Mesenteric fat pad (tissue), 1 donor: ENCODE data around the gene OR10J4. TPM values are rescaled to one million over a fixed set of nuclear protein-coding genes. Genes with fewer than 3 reads are reported as not detected.
"Not testable (repeated sequence)": the region's sequence is repeated elsewhere in the genome, so short reads cannot be mapped to it uniquely, and the experiment has no call there.

Source experiments
- DNase-seq: peaks from one replicate; pipeline ENCODE4 v3.0.0-alpha.2; 2020; ENCODE audit warnings: low spot score
- long read RNA-seq: library from polyadenylated mRNA; unstranded; transcript quantifications from one replicate; pipeline ENCODE4 v2.0.0, GENCODE V29; 2020
- total RNA-seq: library from RNA; stranded (reverse); fragmentation: NEBNext Ultra II Directional; extraction: Animal tissue kit (Norgen Biotek cat#: 25700); gene quantifications from one replicate; pipeline ENCODE4 v1.2.1, GENCODE V29; 2021
- donor health status: DM: yes; HTN: yes; CAD: no.

Gene OR10J4
- total RNA-seq = not detected
- long read RNA-seq = 0 reads

DNA sequence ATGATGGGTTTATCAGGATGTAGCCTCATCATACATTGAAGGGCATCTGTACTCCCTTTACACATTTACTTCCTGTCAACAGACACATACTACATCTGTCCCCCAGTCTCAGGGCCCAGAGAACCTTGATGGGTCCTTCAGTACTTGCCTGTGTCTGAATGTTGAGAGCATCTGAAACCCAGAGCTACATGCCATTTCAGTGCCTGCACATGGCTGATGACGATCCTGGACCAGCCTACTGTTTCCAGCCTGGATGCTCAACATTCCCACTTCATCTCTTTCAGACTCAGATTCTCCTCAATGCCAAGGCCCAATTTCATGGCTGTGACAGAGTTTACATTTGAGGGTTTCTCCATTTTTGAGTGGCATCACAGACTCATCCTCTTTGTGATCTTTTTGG, at the start of gene OR10J4:
OR10J4 (plus strand) TSS at position 301 of the 400 bp plus-strand sequence.
- DNase-seq = no peak

DNA sequence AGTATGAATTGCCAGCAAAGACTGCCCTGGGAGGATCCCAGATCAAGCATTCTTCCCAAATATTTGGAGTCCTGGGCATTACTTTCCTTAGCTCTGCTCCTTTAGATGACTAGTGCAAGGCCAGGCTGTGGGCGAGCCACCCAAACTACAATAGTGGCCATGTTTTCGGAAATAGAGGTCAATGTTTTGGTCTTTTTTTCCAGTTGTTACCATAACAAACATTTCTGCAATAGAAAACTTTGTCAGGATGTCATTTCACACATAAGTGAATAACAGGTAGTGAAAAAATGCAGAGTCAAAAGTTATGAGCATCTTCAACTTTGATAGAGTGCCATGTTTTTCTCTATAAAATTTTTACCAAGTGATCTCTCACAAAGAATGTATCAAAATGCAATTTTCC, 25.2 kb upstream of the OR10J4 start:
- DNase-seq = no peak

DNA sequence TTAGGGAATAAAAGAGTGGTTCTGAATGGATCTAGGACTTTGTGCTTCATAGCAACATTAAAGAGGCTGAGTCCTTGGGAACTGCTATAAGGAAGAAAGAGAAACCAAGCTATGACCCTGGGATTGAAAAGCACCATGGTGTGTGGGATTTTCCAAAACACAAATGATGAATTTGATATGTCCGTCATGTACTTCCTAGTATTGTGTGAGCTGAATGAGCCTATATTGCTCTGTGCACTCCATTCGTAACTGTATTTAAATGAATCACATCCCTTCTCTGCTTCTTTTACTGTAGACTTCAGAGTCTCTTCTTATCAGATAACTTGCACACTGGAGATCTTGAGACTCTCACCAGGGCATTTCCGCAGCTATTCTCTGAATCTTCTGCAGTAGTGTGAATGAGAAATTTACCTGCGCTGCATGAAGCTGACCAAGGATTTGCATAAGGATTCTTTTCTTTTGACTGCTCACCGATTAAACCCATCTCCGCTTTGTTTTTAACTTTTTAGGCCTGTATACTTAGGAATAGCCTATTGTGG, 23.1 kb upstream of the OR10J4 start:
- no peak for DNase-seq

DNA sequence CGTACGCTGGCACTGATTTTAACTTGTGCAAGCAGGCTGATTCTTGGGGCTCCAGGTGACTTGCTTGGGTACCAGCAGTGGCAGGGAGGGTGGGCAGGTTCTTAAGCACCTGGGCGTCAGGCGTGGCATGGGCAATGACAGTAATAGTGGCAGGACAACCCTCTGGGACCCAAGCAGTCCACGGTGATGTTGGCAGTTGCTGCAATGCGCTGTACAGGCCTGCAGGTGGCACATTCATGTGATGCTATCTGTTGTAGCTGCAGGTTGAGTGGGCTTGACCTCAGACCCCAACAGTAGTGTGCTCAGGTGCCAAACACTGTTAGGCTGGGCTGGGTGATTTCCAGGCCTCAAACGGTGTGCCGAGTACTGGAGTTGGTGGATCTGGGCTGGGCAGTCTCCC, 10.2 kb upstream of the OR10J4 start:
- DNase-seq = no peak

DNA sequence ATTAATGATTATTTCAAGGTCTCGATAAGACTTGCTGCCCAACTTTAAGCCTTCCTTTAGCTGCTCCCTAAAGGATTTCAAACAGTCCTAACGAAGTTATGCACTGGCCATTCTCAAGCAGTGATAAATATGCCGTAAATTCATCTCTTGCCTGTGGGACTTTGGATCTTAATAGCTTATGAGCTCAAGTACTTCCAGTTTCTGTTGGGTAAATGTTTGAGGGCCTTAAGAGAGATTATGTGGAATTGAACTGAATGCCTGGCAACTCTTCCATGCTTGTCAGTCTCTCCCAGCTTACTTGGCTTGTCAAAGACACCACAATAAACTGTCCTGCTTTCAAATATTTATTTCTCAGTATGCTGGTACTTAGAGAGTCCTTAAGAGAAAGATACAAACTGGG, 3.5 kb upstream of the OR10J4 start:
- no peak for DNase-seq

GRCh38 chr1:159429074-159429861, 2.7 kb upstream of the OR10J4 start:
- DNase-seq = no peak

DNA sequence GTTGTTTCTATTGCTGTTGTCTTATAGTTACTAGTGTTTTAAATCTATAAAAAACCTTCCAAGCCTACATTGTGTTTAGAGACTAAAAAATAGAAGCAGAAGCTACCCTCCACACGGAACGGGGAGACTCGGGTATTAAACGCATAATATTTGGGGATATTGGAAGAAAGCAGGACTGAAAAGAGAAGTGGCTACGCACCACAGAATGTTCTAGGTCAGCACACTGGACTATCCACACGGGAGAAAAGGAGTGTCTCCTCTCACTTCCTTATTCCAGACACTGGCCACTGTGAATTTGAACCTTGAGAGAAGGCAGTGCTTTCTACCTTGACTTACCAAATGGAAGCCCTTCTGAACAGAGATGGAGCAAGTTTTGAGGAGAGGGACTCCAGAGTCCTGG, 1.0 kb upstream of the OR10J4 start:
- no peak for DNase-seq

DNA sequence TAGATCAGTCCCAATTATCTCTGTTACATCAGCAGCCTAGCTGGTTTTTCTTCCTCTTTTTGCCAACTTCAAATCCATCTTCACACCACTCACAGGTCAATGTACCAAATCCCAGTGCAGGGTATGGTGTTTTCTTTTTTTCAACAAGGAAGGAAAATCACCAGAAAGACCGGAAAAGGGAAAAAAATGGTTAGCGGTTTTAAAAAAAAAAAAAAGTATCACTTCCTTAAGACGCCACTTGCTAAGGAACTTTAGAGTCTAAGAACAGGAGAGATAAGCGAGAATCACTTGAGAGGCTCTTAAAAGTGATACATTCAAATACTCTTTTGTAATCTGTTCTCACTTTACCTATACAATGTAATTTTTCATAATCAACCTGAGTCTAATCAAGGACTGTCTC, 4.5 kb downstream of the OR10J4 start:
- DNase-seq = no peak

DNA sequence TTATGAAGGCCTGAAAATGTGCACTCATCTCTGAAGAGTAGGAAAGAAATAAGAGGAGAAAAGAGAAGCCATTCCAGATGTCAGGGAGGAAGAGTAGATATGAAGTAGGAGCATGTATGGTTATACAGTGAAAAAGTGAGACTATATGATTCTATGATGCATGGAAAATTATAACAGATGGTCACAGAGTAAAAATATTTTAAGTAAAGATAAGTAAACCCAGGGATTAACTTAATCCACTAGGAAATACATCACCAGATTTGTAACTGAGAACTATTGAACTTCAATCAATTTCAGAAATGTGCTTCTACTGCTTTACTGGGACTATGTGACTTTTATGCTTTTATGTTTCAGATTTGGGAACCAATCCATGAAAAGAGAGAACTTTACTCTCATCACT, 7.4 kb downstream of the OR10J4 start, which contains the start of gene OR10J1:
OR10J1 (plus strand) TSS at position 301 of the 400 bp plus-strand sequence; CDS start at position 371, 70 bp downstream.
- no peak for DNase-seq

GRCh38 chr1:159441360-159441759, 9.4 kb downstream of the OR10J4 start:
- no peak for DNase-seq

DNA sequence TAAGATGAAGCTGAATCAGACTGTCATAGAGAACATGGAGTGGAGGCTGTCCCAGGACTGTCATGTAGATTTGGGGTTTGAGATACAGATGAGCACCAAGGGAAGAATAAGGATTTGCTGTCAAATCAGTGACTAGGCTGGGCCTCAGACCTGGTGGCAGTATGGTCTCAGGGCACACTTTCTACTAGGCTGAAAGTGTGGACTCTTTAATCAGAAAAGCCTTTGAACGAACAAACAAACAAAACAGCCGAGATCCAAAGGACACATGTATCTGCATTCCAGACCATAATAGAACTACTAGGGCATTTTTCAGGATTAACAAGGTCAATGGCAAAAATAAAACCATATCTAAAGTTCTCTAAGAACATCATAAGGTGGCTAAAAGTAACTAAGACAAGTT, 10.4 kb downstream of the OR10J4 start:
- no peak for DNase-seq

GRCh38 chr1:159443066-159443750, 11.2 kb downstream of the OR10J4 start:
- DNase-seq = no peak

- no peak for DNase-seq
These were observed 12.5 kb downstream of the OR10J4 start for GRCh38 chr1:159444511-159444910.

GRCh38 chr1:159448181-159448580, 16.2 kb downstream of the OR10J4 start:
- no peak for DNase-seq

- DNase-seq = not testable (repeated sequence)
These were observed 17.6 kb downstream of the OR10J4 start for GRCh38 chr1:159449605-159450004.

- DNase-seq = no peak
These were observed 27.5 kb downstream of the OR10J4 start for GRCh38 chr1:159459551-159459950.

GRCh38 chr1:159465191-159465603, 33.2 kb downstream of the OR10J4 start:
- DNase-seq = no peak

- DNase-seq = no peak
These were observed 36.3 kb downstream of the OR10J4 start for GRCh38 chr1:159468321-159468720.

DNA sequence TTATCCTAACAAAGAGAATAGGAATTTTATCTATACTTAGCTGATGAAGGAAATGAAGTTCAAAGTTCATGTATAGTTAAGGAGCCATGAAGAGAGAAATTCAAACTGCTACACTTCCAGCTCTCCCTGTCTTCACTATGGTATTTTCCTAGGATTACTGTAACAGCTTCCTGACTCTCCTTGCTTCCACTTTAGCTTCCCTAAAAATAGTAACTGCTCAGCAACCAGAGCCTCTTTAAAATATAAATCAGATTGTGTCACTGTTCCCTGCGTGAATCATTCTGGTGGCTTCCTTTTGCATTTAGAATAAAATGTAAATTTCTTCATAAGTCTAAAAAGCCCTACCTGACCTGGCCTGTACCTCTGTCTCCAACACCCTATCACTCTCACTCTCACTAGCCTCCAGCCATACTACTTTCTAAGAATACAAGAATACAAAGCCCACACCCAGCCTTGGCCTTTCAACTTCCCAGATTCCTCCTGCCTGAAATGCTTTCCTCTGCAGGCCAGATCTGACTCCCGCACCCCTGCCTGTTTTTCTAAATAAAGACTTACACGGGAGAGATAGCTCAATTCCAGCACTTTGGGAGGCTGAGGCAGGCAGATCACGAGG, 38.0 kb downstream of the OR10J4 start:
- no peak for DNase-seq

- DNase-seq = no peak
These were observed 41.3 kb downstream of the OR10J4 start for GRCh38 chr1:159473335-159473734.

- DNase-seq = no peak
These were observed 42.9 kb downstream of the OR10J4 start for GRCh38 chr1:159474926-159475325.
